K562 (cell line): ENCODE results near the gene ARL16. TPM values are rescaled to one million over a fixed set of nuclear protein-coding genes. Genes with fewer than 3 reads are reported as not detected.
A peak's percentile ranks its signal among the peaks of the same experiment; 100 is the strongest.

Experiments used
- C11orf30 ChIP-seq: fragments of 450-650 bp; IDR thresholded peaks from 2 replicates; pipeline ENCODE4 v1.6.1; 2016; ENCODE audit warnings: low read depth, mild to moderate bottlenecking
- CHD7 ChIP-seq: fragments of 200-600 bp; sonication (generic); IDR thresholded peaks from one replicate; pipeline ENCODE4 v1.6.1; 2012; ENCODE audit warnings: mild to moderate bottlenecking, low read depth, low read length, inconsistent platforms
- FOSL1 ChIP-seq: fragments of 200-800 bp; sonication (Bioruptor generic); conservative IDR thresholded peaks from 2 replicates; pipeline ENCODE4 v1.6.1; 2016; ENCODE audit warnings: missing genetic modification characterization, missing compliant biosample characterization
- KDM2B ChIP-seq: fragments of 250-450 bp; sonication (Bioruptor Pico); IDR thresholded peaks from 2 replicates; pipeline ENCODE4 v1.8.0; 2021; ENCODE audit warnings: mild to moderate bottlenecking, moderate library complexity
- MCM7 ChIP-seq, 2 experiments: fragments of 450-650 bp; IDR thresholded peaks; 2 replicates each; pipeline ENCODE4 v1.6.1; 2016 to 2018
- POLR2AphosphoS2 ChIP-seq: IDR thresholded peaks from 2 replicates; pipeline ENCODE4 v1.6.1; 2012; ENCODE audit warnings: low read length, improper control_type of control experiment
- POLR2B ChIP-seq: fragments of 450-650 bp; IDR thresholded peaks from 2 replicates; pipeline ENCODE4 v1.6.1; 2018; ENCODE audit warnings: low read depth; ENCODE audit not compliant: partially characterized antibody
- PYGO2 ChIP-seq: fragments of 450-650 bp; IDR thresholded peaks from 2 replicates; pipeline ENCODE4 v1.6.1; 2016; ENCODE audit warnings: mild to moderate bottlenecking, missing genetic modification characterization, moderate library complexity, missing compliant biosample characterization
- SFPQ ChIP-seq: fragments of 200-400 bp; formaldehyde crosslinking; IDR thresholded peaks from 2 replicates; pipeline ENCODE4 v1.6.1; 2017; ENCODE audit warnings: mild to moderate bottlenecking, low read depth, low read length, moderate library complexity
- polyA plus RNA-seq, 8 experiments: library from polyadenylated mRNA; depleted of rRNA in 4 of 8; stranded (reverse) in 5 of 8; unstranded in 3 of 8; fragments of >200 nt; fragmentation: Nextera tagmentation in 2 of 8; fragmentation: Illumina TruSeq in 1 of 8; extraction: Ambion mirVana in 2 of 8; extraction: Trizol in 1 of 8; gene quantifications; 2 replicates each; pipeline versions ENCODE4 v1.2.1 to v1.2.3, GENCODE V29; 2011 to 2014; ENCODE audit warnings: inconsistent platforms in 1 of 8, missing spikeins in 1 of 8
- total RNA-seq, 7 experiments: library from RNA; depleted of rRNA in 6 of 7; stranded (reverse); fragments of >200 nt in 6 of 7; fragmentation: Illumina TruSeq in 2 of 7; extraction: Trizol in 2 of 7; gene quantifications; 2 replicates each; pipeline versions ENCODE4 v1.2.1 to v1.2.3, GENCODE V29; 2011 to 2021; ENCODE audit warnings: low replicate concordance in 1 of 7
- TF ChIP-seq, protein P1 (sequence below), 2 experiments: fragments of 450-650 bp in 1 of 2; sonication (generic) in 1 of 2; formaldehyde crosslinking; conservative IDR thresholded peaks; 2 replicates each; pipeline versions ENCODE4 v1.4.0 to v1.8.1; 2020 to 2022; ENCODE audit warnings: mild to moderate bottlenecking in 1 of 2, missing genetic modification reagents in 1 of 2
- TF ChIP-seq, protein P2 (sequence below): fragments of 450-650 bp; formaldehyde crosslinking; IDR thresholded peaks from 2 replicates; pipeline ENCODE4 v1.4.0; 2020; ENCODE audit warnings: mild to moderate bottlenecking

Gene ARL16
- total and polyA plus RNA-seq, 9 of the 15 experiments (the other 6 are each of a cell fraction or from before 2014, with no cell fraction given), result 5.4 to 32.4 (median 22.6) TPM

DNA sequence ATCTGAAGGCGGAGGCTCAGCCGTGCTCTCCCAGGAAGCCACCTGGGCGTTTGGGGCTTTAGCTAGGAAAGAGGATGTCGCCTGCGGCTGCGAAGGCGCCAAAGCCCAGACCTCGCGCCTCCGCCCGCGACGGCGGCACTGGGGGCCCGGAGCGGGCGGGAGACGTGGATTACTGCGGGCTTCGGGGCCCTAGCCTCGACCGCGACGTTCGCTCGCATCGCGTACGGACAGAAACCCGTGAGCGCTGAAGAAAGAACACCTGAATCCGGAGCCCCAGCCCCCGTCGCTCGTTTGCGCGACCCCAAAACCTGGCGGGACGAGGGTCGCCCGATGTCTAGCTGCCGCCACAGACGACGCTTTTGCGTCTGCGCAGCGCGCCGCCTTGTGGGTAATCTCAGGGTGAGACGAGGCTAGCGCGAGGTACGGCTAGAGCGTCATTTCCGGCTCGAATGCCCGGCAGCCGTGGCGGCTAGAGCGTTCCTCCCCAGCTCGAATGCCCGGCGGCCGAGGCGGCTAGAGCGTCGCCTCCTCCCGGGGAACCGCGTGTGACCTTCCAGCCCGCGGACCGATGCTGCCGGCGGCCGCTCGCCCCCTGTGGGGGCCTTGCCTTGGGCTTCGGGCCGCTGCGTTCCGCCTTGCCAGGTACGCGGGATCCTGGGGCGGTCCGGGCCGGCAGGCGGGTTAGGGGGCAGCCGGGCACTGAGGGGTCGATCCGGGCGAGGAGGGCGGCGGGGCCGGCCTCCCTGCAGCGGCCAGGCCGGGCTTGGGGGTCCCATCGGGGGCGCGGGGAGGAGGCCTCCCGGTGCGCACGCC, 19.5 kb upstream of the ARL16 start, which contains the start of gene MRPL12 (continued):
- no peak for TF ChIP-seq CHD7
- no peak for TF ChIP-seq POLR2AphosphoS2
- peak; percentile 93 for TF ChIP-seq C11orf30
- TF ChIP-seq, protein P1, sequence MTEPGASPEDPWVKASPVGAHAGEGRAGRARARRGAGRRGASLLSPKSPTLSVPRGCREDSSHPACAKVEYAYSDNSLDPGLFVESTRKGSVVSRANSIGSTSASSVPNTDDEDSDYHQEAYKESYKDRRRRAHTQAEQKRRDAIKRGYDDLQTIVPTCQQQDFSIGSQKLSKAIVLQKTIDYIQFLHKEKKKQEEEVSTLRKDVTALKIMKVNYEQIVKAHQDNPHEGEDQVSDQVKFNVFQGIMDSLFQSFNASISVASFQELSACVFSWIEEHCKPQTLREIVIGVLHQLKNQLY (CRISPR knock-in tag; conservative IDR thresholded peaks at IDR 0.05), result no peak
- TF ChIP-seq KDM2B (CRISPR knock-in tag), result peak; percentile 31; the same call in 1 of the 2 replicates
- no peak for TF ChIP-seq MCM7 (IDR thresholded peaks at IDR 0.05)
- TF ChIP-seq, protein P2, sequence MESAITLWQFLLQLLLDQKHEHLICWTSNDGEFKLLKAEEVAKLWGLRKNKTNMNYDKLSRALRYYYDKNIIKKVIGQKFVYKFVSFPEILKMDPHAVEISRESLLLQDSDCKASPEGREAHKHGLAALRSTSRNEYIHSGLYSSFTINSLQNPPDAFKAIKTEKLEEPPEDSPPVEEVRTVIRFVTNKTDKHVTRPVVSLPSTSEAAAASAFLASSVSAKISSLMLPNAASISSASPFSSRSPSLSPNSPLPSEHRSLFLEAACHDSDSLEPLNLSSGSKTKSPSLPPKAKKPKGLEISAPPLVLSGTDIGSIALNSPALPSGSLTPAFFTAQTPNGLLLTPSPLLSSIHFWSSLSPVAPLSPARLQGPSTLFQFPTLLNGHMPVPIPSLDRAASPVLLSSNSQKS (CRISPR knock-in tag), result no peak
- TF ChIP-seq POLR2B, result peak; percentile 88
- no peak for TF ChIP-seq PYGO2 (tag)
- no peak for TF ChIP-seq SFPQ
- TF ChIP-seq FOSL1 (tag), result no peak; the same call in 1 of the 2 replicates
